Activated CD8-positive, alpha-beta memory T cell treated with anti-CD3 and anti-CD28 coated beads for 48 hours (primary cell): ENCODE results near the gene ATG4C.

Source experiments
- DNase-seq, 3 experiments: peaks; one replicate each; pipeline ENCODE4 v3.0.0-alpha.2; 2020; ENCODE audit warnings: low read depth in 2 of 3, low spot score in 2 of 3

Gene ATG4C

DNA sequence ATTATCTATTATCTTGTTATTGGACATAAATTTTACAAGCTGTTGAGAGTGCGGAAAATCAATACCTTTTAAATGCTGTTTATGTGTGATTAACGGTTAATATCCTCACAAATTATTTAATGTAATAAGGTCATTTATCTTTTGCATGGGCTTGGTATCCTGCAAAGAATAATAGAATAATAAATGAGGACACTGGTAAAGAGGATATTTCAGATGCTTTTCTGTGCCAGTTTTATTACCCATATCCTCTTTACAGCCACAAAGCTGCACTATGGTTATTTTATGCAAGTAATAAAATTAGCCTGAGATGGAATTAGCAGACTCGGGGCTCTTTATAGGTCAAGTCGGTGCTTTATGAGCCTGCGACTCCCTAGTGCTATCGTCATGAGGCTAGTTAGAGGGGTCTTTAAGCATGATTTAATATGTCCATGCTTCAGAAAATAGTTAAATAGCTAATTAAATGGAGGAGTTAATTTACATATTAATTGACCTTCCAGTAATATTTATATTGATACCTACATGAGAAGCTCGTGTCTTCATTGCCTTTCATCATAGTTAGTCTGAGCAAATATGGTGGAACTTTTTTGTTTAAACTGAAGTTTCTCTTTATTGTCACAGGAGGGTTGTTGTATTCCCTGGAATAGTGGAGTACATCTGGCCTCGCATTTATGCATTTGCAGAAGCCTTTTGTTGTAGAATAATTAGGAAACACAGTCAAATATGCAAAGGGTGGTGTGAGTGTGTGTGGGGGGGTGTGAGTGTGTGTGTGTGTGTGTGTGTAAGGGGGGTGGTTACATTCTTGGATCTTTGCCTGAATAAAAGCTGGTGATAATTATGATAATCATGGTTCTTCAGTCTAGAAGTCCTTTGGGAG lies 120.3 kb downstream of the ATG4C start:
- DNase-seq, result no peak

- DNase-seq, result no peak
Measured at GRCh38 chr1:62904856-62905225, 120.9 kb downstream of the ATG4C start.

DNA sequence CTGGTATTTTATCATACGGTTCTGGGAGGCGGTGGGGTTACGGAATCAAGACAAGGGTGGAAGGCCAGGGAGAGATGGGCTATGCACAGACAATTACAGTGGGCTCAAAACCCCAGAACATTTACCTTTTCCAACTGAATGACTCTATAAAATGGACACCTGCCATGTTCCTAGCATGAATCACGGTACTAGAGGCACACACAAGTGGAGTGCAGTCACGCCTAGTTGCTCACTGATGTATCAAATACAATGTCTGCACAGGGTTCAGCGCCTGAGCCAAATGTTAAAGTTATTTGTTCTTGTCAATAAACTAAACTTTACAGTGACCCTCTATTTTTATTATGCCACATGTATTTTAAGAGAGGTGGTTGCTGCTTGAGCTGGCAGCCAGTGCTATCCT lies 121.4 kb downstream of the ATG4C start:
- DNase-seq, result no peak

DNA sequence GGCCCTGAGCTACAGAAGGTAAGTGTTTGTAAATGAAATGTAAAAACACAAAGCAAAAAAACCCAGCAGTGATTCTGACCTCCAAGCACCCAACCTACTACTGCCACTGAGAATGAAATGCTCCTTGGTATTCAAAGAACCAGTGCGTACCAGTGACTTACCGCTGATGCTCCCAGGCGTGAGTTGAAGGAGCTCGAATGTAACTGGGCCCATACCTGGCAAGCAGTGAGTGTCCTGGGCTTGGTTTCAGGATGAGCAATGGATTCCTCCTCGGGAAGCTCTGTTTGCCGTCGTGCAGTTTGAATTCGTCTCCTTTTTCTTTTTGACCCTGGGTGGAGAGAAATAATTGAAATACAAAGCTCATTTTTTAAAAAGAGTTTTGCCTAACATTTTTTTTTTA lies 121.9 kb downstream of the ATG4C start:
- no peak for DNase-seq

DNA sequence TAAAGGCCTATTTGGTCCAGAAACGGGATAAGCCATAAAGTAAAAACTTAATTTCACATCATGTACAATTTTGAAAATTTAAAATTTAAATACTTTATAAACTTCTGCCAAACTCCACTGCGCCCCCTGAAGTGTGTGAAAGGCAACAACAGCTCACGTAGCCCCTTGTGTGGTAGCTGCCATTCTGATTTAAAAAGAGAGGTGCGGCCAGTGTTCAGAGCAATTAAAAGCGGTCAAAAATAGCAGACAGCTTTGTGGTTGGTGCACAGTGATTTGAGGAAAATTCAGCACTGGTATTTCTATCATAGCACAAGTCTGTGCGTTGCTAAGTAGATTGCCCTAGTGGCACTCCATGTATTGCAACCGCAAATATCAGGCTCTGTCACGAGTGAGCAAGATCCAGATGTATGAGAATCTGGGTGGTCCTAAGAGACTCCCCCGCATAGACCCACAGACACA lies 122.5 kb downstream of the ATG4C start:
- DNase-seq, result no peak

- no peak for DNase-seq
Measured at GRCh38 chr1:62908168-62908695, 124.3 kb downstream of the ATG4C start.

GRCh38 chr1:62912028-62912638 lies 128.2 kb downstream of the ATG4C start:
- DNase-seq, result no peak
